ENCODE data around the gene FMNL2. TPM values are rescaled to one million over a fixed set of nuclear protein-coding genes. Genes with fewer than 3 reads are reported as not detected.

FMNL2 gene
- total RNA-seq, 1 experiment from 2014 or later, result 33.6 TPM

DNA sequence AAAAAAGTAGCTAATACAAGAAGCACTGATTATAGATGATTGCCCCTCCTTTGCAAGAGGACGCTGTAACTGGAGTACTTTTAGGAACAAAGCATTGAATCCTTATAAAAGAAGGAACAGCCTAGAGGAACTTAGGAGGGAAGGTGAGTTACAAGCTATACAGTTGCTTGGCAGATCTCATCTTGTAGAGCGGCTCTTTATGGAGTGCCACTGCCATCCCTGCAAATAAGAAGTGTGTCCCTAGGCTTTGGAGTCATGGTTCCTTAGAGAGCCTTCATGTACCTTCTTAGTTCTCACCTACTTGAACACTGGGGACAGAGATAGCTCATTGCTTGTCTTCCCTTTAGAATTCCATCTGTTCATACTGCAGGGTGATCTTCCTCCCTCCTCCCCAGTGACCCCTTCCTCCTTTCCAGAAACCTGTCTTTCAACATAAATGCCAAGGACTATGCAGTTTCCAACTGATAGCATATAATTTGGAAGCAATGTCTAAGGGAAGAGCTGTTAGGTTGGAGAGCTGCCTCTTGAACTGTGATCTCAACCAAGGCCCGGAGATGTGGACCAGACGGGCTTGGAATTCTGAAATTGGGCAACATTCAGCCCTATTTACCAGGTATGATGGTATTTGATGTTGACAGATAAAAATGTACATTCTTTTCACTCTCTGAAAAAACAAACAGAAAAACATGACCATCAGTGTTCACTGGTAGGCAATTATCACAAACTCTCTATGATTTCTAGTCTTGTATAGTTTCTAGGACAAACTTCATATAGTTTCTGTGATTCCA, 7.5 kb downstream of the FMNL2 start:
- DNase-seq (ENCODE audit: low read depth, low spot score) (no peak), ATAC-seq (no peak)
- Histone ChIP-seq H3K9me3 (ENCODE audit: control insufficient read depth, insufficient read depth, low read depth, low read length) (no peaks in the 10 kb centered on the region), H3K36me3 (ENCODE audit: control insufficient read depth, insufficient read depth, low read length) (no peaks in the 10 kb centered on the region; the same call in 1 of the 2 replicates), H3K27ac (ENCODE audit: low read length) (no peak overlapping the region), H3K4me3 (ENCODE audit: low read depth in 2 of 2, low read length in 2 of 2) (no peak overlapping the region), H3K27me3 (ENCODE audit: control insufficient read depth, insufficient read depth, low read length) (no peaks in the 10 kb centered on the region), H3K4me1 (ENCODE audit: control insufficient read depth, insufficient read depth, low read length) (peaks cover 9% of the 10 kb centered on the region)
- CTCF ChIA-PET, result interaction anchor here (0.5 kb wide), 1 partner anchor 319 kb away, joined by 3 read pairs; no protein-coding TSS in a partner anchor
- TF ChIP-seq POLR2AphosphoS5 (IDR thresholded peaks at IDR 0.05; ENCODE audit: low read depth, low read length), result no peak
- no peak for TF ChIP-seq TCF7L2 (IDR thresholded peaks at IDR 0.05; ENCODE audit: low read depth, low read length)
- TF ChIP-seq, protein P1, sequence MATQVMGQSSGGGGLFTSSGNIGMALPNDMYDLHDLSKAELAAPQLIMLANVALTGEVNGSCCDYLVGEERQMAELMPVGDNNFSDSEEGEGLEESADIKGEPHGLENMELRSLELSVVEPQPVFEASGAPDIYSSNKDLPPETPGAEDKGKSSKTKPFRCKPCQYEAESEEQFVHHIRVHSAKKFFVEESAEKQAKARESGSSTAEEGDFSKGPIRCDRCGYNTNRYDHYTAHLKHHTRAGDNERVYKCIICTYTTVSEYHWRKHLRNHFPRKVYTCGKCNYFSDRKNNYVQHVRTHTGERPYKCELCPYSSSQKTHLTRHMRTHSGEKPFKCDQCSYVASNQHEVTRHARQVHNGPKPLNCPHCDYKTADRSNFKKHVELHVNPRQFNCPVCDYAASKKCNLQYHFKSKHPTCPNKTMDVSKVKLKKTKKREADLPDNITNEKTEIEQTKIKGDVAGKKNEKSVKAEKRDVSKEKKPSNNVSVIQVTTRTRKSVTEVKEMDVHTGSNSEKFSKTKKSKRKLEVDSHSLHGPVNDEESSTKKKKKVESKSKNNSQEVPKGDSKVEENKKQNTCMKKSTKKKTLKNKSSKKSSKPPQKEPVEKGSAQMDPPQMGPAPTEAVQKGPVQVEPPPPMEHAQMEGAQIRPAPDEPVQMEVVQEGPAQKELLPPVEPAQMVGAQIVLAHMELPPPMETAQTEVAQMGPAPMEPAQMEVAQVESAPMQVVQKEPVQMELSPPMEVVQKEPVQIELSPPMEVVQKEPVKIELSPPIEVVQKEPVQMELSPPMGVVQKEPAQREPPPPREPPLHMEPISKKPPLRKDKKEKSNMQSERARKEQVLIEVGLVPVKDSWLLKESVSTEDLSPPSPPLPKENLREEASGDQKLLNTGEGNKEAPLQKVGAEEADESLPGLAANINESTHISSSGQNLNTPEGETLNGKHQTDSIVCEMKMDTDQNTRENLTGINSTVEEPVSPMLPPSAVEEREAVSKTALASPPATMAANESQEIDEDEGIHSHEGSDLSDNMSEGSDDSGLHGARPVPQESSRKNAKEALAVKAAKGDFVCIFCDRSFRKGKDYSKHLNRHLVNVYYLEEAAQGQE (IDR thresholded peaks at IDR 0.05; ENCODE audit: insufficient read depth in 1 of 2, low read depth in 2 of 2, low read length in 1 of 2), result no peak
- TF ChIP-seq, protein P2, sequence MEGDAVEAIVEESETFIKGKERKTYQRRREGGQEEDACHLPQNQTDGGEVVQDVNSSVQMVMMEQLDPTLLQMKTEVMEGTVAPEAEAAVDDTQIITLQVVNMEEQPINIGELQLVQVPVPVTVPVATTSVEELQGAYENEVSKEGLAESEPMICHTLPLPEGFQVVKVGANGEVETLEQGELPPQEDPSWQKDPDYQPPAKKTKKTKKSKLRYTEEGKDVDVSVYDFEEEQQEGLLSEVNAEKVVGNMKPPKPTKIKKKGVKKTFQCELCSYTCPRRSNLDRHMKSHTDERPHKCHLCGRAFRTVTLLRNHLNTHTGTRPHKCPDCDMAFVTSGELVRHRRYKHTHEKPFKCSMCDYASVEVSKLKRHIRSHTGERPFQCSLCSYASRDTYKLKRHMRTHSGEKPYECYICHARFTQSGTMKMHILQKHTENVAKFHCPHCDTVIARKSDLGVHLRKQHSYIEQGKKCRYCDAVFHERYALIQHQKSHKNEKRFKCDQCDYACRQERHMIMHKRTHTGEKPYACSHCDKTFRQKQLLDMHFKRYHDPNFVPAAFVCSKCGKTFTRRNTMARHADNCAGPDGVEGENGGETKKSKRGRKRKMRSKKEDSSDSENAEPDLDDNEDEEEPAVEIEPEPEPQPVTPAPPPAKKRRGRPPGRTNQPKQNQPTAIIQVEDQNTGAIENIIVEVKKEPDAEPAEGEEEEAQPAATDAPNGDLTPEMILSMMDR (IDR thresholded peaks at IDR 0.05), result no peak
- TF ChIP-seq SIN3A (IDR thresholded peaks at IDR 0.05; ENCODE audit: borderline replicate concordance, insufficient read depth, low read depth, low read length), result no peak
- intact Hi-C loops (cut with micrococcal nuclease; ENCODE audit: unreplicated experiment) (no loop called here), in situ Hi-C loops (cut with HindIII; ENCODE audit: low pct_unique_long_range_greater_than_20kb, low sequenced_read_pairs) (no loop called here)
- POLR2A ChIA-PET, result no interaction called here
- no TSS peak for BruUV-seq (replicated peaks)

DNA sequence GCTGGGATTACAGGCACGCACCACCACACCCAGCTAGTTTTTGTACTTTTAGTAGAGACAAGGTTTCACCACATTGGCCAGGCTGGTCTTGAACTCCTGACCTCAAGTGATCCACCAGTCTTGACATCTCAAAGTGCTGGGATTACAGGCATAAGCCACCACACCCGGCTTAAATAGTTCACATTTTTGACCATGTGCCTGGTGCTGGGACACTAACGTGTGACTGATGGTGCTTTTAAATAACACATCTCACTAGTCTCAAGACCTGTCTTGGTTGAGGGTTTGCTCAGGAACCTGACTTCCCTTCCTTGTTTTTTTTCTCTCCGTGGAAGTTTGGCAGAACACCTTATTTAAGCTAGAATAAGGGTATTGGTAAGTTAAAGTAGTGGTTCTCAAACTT, 8.5 kb downstream of the FMNL2 start:
- Histone ChIP-seq H3K4me1 (ENCODE audit: control insufficient read depth, insufficient read depth, low read length) (peaks cover 3% of the 10 kb centered on the region), H3K27ac (ENCODE audit: low read length) (no peak overlapping the region), H3K36me3 (ENCODE audit: control insufficient read depth, insufficient read depth, low read length) (no peaks in the 10 kb centered on the region; the same call in 1 of the 2 replicates), H3K27me3 (ENCODE audit: control insufficient read depth, insufficient read depth, low read length) (no peaks in the 10 kb centered on the region), H3K4me3 (ENCODE audit: low read depth in 2 of 2, low read length in 2 of 2) (no peak overlapping the region), H3K9me3 (ENCODE audit: control insufficient read depth, insufficient read depth, low read depth, low read length) (no peaks in the 10 kb centered on the region)
- in situ Hi-C loops (cut with HindIII; ENCODE audit: low pct_unique_long_range_greater_than_20kb, low sequenced_read_pairs) (no loop called here), intact Hi-C loops (cut with micrococcal nuclease; ENCODE audit: unreplicated experiment) (no loop called here)
- no TSS peak for BruUV-seq (replicated peaks)
- ATAC-seq (no peak), DNase-seq (ENCODE audit: low read depth, low spot score) (no peak)
- POLR2A ChIA-PET, result no interaction called here
- TF ChIP-seq, protein P1 (IDR thresholded peaks at IDR 0.05; ENCODE audit: insufficient read depth in 1 of 2, low read depth in 2 of 2, low read length in 1 of 2), result no peak
- no peak for TF ChIP-seq POLR2AphosphoS5 (IDR thresholded peaks at IDR 0.05; ENCODE audit: low read depth, low read length)
- TF ChIP-seq, protein P2 (IDR thresholded peaks at IDR 0.05), result no peak
- no peak for TF ChIP-seq SIN3A (IDR thresholded peaks at IDR 0.05; ENCODE audit: borderline replicate concordance, insufficient read depth, low read depth, low read length)
- TF ChIP-seq TCF7L2 (IDR thresholded peaks at IDR 0.05; ENCODE audit: low read depth, low read length), result no peak
- CTCF ChIA-PET, result no interaction called here

Measured in Panc1 (cell line).